Measurements from ENCODE around the gene PINK1. TPM values are rescaled to one million over a fixed set of nuclear protein-coding genes. Genes with fewer than 3 reads are reported as not detected.

The PINK1 gene
- total RNA-seq, 4 donors from 2014 or later, result 175 to 330 (median 242) TPM

DNA sequence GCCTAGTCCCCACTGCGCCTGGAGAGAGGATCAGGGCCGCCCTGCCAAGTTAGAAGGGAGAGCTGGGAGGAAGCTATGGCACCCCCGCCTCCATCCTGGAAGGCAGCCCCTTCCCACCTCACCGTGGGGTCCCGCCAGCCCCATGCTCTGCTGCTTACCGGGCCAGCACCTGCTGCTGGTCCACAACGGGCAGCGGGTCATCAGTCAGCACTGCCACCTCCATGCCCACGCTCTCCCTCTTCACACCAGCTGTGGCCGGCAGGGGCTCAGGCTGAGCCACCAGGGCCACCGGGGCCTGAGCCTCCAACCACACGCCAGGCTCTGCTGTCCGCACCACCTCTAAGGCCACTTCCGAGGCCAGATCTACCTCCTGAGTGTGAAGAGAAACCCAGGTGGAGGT lies 51.4 kb downstream of the PINK1 start:
- DNase-seq (ENCODE audit: extremely low spot score), result no peak
- intact Hi-C loops (cut with DNase I), result no loop called here
- H3K4me3 ChIP-seq, result peak overlapping the region; percentile 29 to 48 (median 35)
- no peaks in the 10 kb centered on the region for H3K27me3 ChIP-seq
- no peak for TF ChIP-seq CTCF (IDR thresholded peaks at IDR 0.05)
- TF ChIP-seq EP300 (IDR thresholded peaks at IDR 0.05), result no peak
- no peak for TF ChIP-seq POLR2AphosphoS5 (IDR thresholded peaks at IDR 0.05)
- no peak for TF ChIP-seq POLR2A (IDR thresholded peaks at IDR 0.05; ENCODE audit: low read depth)
- no peaks in the 10 kb centered on the region for H3K36me3 ChIP-seq
- peaks cover 0 to 18% (median 11%) of the 10 kb centered on the region in 4 donors for H3K4me1 ChIP-seq
- no peaks in the 10 kb centered on the region for H3K9me3 ChIP-seq
- WGBS, result 78% methylated on average over 11 of the region's 14 CpGs
- H3K27ac ChIP-seq (replicated peaks in 1 of 4), result peak overlapping the region; percentile 56 to 71 (median 69)

DNA sequence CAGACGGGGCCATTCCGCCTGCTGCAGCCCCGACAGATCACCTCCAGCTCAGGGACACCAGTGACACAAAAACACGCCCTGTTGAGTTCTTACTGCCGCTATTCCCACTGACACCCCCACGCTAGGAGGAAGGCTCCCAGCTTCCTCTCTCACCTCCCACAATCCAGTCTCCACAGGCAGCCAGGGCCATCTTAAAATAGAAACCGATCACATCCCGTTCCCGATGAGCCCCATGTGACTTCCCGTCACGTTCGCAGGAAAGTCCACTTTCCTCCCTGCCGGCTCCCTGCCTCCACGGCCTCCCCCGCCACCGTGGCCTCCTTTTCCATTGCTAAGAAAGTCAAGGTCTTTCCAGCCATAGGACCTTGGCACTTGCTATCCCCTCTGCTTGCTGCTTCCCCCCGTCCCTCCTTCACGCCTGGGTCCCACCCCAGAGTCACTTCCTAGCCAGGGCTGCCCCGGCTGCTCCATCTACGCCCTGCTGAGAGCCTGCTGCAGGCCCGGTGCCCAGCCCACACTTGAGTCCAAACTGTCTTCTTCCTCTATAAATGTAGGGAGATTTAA lies 51.9 kb downstream of the PINK1 start:
- Histone ChIP-seq H3K36me3 (no peaks in the 10 kb centered on the region), H3K4me3 (peak overlapping the region; percentile 29 to 48 (median 35)), H3K27ac (replicated peaks in 1 of 4) (peak overlapping the region; percentile 56 to 71 (median 69)), H3K9me3 (no peaks in the 10 kb centered on the region), H3K27me3 (no peaks in the 10 kb centered on the region), H3K4me1 (peaks cover 0 to 18% (median 11%) of the 10 kb centered on the region in 4 donors)
- intact Hi-C loops (cut with DNase I), result no loop called here
- WGBS, result 77% methylated on average over 19 of the region's 21 CpGs
- peak; percentile 49 to 54 for TF ChIP-seq POLR2AphosphoS5 (IDR thresholded peaks at IDR 0.05)
- no peak for TF ChIP-seq CTCF (IDR thresholded peaks at IDR 0.05)
- DNase-seq (ENCODE audit: extremely low spot score), result no peak

DNA sequence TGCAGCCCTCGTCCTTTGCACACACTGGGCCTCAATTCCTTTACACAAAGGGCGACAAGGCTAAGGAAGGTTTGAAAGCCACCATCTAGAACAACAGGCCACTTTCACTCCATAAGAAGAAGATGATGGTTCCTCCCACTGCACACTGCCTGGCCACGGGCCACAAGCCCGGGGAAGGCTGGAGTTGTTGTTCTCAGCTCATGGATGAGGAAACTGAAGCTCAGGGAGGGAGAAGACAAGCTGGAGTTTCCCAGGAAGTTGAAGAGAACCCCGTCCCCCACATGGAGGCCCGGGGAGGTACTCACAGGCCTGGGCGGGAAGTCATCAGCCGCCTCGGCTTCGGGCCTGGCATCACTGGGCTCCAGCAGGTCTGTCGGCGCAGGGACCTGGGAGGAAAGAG lies 52.5 kb downstream of the PINK1 start:
- intact Hi-C loops (cut with DNase I), result no loop called here
- Histone ChIP-seq H3K9me3 (no peaks in the 10 kb centered on the region), H3K4me1 (peaks cover 0 to 18% (median 11%) of the 10 kb centered on the region in 4 donors), H3K27ac (replicated peaks in 1 of 4) (peak overlapping the region; percentile 56 to 71 (median 69)), H3K4me3 (no peak overlapping the region), H3K36me3 (no peaks in the 10 kb centered on the region), H3K27me3 (no peaks in the 10 kb centered on the region)
- DNase-seq (ENCODE audit: extremely low spot score), result no peak
- TF ChIP-seq POLR2A (IDR thresholded peaks at IDR 0.05; ENCODE audit: low read depth) (no peak), EP300 (IDR thresholded peaks at IDR 0.05) (no peak), CTCF (IDR thresholded peaks at IDR 0.05) (no peak), POLR2AphosphoS5 (IDR thresholded peaks at IDR 0.05) (no peak)
- 75% methylated on average over 4 of the region's 12 CpGs for WGBS

DNA sequence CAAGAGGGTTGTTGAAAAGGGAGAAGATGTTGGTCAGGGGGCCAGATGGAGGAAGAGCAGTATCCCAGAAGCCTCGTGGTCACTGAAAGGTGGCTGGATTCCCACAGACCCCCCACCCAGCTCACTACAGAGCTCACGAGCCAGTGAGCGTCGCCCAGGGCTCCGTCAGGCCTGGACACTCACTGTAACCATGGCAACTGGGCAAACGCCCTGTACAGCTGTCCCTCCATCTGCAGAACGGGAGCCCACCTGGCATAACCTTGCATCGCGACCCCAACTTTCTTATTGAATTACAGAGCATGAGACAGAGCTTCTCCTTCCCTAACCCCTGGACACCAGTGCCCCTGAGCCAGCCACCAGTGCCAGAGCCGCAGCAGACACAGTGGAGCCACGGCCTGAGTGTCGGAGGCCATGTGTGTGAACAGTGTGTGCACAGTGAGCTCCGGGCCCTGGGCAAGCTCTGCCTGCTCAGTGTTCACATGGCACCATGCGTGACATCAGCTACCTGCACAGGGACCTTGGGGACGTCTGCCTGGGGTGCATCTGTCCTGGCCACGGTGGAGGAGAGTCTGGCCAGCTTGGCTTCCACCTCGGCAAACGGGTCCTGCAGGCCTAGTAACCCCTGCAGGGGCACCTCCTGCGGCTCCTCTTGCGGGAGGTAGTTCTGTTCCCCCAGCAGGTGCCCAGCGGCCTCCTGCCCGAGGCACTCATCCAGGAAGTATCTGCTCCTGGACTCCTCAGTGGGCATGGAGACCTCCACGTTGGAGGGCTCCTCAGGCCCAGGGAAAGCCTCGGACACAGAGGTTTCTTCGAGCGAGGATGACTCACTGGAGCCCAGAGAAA lies 53.8 kb downstream of the PINK1 start:
- Histone ChIP-seq H3K36me3 (no peaks in the 10 kb centered on the region), H3K27me3 (no peaks in the 10 kb centered on the region), H3K4me1 (peaks cover 0 to 18% (median 11%) of the 10 kb centered on the region in 4 donors), H3K9me3 (peaks cover 0 to 5% (median 0%) of the 10 kb centered on the region in 4 donors), H3K4me3 (no peak overlapping the region), H3K27ac (replicated peaks in 1 of 4) (no peak overlapping the region)
- TF ChIP-seq POLR2AphosphoS5 (IDR thresholded peaks at IDR 0.05) (no peak), EP300 (IDR thresholded peaks at IDR 0.05) (no peak), POLR2A (IDR thresholded peaks at IDR 0.05; ENCODE audit: low read depth) (no peak)
- DNase-seq (ENCODE audit: extremely low spot score), result no peak
- intact Hi-C loops (cut with DNase I), result no loop called here
- 89% methylated on average over 13 of the region's 26 CpGs for WGBS

GRCh38 chr1:20689645-20690056 lies 56.4 kb downstream of the PINK1 start:
- H3K9me3 ChIP-seq, result peaks cover 0 to 5% (median 0%) of the 10 kb centered on the region in 4 donors
- H3K27ac ChIP-seq (replicated peaks in 1 of 4), result no peak overlapping the region
- H3K4me3 ChIP-seq, result no peak overlapping the region
- no peaks in the 10 kb centered on the region for H3K27me3 ChIP-seq
- H3K36me3 ChIP-seq, result no peaks in the 10 kb centered on the region
- WGBS, result 88% methylated on average over 3 of the region's 3 CpGs
- intact Hi-C loops (cut with DNase I), result loop anchor here (10.0 kb wide), 1 partner anchor 295 kb away; no protein-coding TSS in a partner anchor
- peaks cover 0 to 15% (median 6%) of the 10 kb centered on the region in 4 donors for H3K4me1 ChIP-seq
- TF ChIP-seq EP300 (IDR thresholded peaks at IDR 0.05) (no peak), POLR2AphosphoS5 (IDR thresholded peaks at IDR 0.05) (no peak), CTCF (IDR thresholded peaks at IDR 0.05) (no peak), POLR2A (IDR thresholded peaks at IDR 0.05; ENCODE audit: low read depth) (no peak)
- no peak for DNase-seq (ENCODE audit: extremely low spot score)
